HG03196 (cell line): ENCODE results near the gene SLC24A1.

Experiments used
- ATAC-seq: cut with Tn5 transposase; IDR thresholded peaks from one replicate; pipeline ENCODE4 v1.9.1; 2021; ENCODE audit not compliant: unreplicated experiment

The SLC24A1 gene

GRCh38 chr15:65618560-65619109 is 3.1 kb upstream of the SLC24A1 start:
- no peak for ATAC-seq

- ATAC-seq, result no peak
Measured at GRCh38 chr15:65619626-65620290, 2.0 kb upstream of the SLC24A1 start.

GRCh38 chr15:65620833-65621232 is 905 bp upstream of the SLC24A1 start:
- ATAC-seq, result no peak

DNA sequence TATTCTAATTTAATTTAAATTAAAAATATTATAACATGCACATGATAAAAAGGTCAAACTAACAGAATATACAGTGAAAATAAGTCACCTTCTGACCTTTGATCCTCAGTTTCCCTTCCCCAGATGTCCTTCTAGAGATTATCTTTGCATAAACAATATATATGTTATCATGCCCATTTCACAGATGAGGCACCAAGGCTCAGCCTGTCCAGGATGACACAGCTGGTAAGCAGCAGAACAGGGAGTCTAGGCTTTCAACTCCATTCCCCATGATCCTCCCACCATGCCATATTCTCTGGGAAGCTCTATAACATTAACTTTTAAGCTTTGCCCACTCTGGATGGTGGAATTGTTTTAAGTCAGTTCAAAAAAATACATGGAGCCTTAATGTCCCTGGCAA is 1.4 kb downstream of the SLC24A1 start:
- no peak for ATAC-seq

GRCh38 chr15:65626856-65627255 is 5.1 kb downstream of the SLC24A1 start:
- ATAC-seq, result no peak

DNA sequence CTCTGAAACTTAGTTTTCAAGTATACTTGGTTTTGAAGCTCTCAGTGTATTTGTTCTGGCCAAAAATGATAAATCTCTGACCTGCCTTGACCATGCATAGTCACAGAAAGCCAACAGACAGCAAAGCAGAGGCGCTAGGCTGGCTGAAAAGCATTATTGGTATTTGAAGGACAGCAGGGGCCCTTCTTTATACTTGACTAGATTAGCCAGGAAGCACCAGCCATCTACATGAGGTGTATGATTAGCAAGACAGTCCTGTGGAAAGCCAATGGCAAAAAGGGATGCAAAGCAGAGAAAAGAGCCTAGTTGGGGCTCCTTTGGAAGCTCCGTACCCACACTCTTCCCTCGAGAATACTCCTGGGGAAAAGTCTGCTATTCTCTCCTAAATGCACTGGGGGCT is 7.8 kb downstream of the SLC24A1 start:
- no peak for ATAC-seq

- ATAC-seq, result no peak
Measured at GRCh38 chr15:65630760-65631159, 9.0 kb downstream of the SLC24A1 start.

DNA sequence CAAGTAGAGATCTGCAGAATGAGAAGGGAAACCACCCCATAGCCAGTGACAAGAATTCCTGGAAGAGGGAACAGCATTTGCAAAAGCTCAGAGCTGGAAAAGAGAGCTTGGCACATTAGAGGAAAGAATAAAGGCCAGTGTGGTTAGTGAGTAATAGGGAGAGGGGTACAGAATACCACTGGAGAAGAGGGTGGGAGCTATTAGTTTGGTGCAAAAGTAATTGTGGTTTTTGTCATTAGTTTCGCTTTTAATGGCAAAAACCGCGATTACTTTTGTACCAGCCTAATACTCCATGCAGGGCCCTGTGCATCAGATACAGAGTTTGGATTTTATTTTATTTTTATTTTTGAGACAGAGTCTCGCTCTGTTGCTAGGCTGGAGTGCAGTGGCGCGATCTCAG is 9.8 kb downstream of the SLC24A1 start:
- no peak for ATAC-seq

- no peak for ATAC-seq
Measured at GRCh38 chr15:65632780-65633375, 11.1 kb downstream of the SLC24A1 start.

GRCh38 chr15:65633752-65634151 is 12.0 kb downstream of the SLC24A1 start:
- no peak for ATAC-seq

GRCh38 chr15:65634356-65634755 is 12.6 kb downstream of the SLC24A1 start:
- ATAC-seq, result no peak

- no peak for ATAC-seq
Measured at GRCh38 chr15:65638109-65638508, 16.4 kb downstream of the SLC24A1 start.

GRCh38 chr15:65638681-65639089 is 16.9 kb downstream of the SLC24A1 start:
- ATAC-seq, result no peak

GRCh38 chr15:65639509-65639908 is 17.8 kb downstream of the SLC24A1 start:
- no peak for ATAC-seq

GRCh38 chr15:65641768-65642475 is 20.2 kb downstream of the SLC24A1 start:
- ATAC-seq, result no peak

GRCh38 chr15:65642594-65642993 is 20.9 kb downstream of the SLC24A1 start:
- ATAC-seq, result no peak

DNA sequence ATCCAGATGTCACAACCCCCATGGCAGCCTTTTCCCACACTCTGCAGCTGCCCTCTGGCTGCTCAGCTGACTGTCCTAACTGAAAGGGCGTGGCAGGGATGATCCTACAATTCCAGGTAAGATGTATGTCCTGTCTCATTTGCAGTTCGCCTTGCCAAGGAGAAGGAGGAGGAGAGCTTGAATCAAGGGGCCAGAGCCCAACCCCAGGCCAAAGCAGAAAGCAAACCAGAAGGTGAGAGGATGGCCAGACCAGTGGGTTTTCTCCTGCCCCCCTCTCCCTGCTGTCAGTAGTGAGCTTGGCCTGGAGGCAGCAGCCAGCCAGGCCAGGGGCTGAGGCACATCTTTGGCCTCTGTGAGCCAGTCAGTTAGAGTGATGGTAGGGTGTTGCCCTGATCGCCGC is 22.5 kb downstream of the SLC24A1 start:
- no peak for ATAC-seq

GRCh38 chr15:65645392-65645791 is 23.7 kb downstream of the SLC24A1 start:
- ATAC-seq, result no peak

DNA sequence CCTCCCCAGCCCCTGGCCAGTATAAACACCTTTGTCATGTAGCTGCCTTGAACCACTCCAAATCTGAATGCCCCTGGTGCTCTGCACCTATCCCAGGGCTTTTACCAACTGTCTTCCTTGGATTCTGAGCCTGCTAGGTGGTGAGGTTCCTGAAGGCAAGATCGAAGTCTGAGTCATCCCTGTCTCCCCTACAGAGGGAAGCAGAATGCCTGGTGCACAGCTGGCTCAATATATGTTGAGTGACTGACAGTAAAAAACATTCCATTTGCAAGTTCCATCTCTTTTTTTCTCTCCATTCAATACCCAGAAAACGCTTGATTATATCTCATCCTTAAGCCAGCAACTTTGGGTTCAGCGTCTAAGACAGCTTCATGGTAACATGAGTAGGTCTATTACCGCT is 24.7 kb downstream of the SLC24A1 start:
- no peak for ATAC-seq

GRCh38 chr15:65650312-65651041 is 28.7 kb downstream of the SLC24A1 start:
- no peak for ATAC-seq

GRCh38 chr15:65651042-65651322 is 29.2 kb downstream of the SLC24A1 start:
- no peak for ATAC-seq
